DMS153 treated with DMSO at 0.1 percent for 48 hours (cell line): ENCODE results near the gene CCDC182.

ENCODE experiments used
- DNase-seq: peaks from one replicate; lab custom pipeline; 2025; ENCODE audit not compliant: unreplicated experiment; lab: John Stamatoyannopoulos, UW

The CCDC182 gene

DNA sequence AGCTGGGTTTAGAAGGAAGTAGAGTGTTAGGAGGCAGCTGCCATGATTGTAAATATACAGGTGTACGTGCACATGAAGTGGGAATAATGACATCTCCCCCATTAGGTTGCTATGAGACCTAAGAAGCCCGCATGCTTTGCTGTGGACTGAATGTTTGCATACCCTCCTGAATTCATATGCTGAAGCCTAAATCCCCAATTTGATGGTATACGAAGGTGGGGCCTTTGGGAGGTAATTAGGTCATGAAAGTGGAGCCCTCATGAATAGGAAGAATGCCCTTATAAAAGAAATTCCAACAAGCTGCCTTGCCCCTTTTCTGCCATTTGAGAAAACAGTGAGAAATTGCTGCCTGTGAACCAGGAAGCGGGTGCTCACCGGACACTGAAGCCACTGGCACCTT is 44.0 kb downstream of the CCDC182 start:
- DNase-seq: peak; percentile 25

DNA sequence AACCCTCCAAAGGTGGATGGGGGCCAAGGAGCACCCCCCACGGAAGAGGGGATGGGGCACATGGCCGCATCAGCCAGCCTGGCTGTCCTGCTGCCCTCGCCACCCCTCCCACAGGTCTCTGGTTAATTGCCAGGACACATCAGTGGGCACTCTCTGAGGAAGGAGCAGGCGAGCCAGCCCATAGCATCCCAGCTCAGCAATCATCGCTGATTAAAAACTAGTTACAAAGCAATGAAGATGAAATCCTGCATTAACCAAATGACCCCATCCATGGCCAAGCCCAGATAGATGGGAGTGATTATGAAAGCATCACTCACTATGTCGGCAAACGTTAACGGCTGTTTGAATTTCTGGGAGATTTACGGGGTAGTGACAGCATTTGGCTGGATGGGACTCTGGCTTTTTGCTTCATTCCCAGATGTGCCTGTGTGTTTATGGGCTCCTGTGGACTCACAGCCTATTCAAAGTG is 45.3 kb downstream of the CCDC182 start:
- DNase-seq: no peak

DNA sequence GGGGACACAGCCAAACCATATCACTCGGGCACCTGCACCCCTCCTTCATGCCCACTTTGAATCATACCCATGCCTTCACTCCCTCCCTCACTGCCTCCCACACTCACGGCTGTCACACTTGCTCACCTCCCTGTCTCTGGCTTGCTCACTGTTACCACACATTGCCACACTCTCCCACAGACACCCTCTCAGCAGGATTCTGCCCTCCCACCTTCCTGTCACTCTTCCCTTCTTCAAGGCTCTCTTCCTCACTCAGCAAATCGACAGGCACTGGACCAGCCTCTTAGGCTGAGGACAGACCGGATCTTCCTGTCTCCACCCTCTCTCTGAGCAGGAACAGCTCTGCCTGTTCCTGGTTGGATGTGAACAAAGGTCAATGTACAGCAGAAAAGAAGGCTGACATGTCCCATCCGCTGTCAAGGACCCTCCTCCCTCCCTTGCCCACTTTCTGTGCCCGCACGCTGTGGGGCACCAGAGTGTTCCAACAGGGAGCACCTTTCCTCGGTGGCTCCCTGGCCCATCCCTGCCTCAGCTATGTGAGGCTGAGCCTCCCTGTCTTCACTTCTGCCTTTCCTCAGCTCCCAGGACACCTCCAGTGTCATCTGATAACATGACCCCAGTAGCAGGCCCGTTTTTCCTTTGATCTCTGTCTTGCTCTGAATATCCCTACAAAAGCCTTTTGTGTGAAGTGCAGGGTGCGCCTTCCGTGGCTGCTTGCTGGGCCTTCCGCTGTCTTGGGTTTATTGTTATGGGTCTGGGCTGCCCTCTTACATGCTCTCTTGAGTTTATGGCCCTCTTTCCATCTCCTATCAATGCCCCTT is 47.0 kb downstream of the CCDC182 start:
- DNase-seq: peak; percentile 6

DNA sequence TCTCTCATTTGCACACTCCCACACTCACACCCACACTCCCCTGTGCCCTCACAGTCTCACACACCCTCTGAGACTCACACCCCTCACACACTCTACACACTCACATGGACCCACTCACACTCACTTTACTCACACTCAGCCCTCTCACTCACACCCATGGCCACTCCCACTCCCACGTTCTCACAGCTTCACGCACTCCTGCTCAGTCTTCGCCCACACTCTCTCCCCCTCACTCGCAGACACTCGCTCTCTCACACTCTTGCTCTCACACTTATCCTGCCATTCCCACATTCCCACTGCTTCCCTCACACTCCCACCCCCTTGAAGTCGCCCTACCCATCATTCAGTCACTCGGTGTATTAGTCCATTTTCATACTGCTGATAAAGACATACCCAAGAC is 47.9 kb downstream of the CCDC182 start:
- no peak for DNase-seq

DNA sequence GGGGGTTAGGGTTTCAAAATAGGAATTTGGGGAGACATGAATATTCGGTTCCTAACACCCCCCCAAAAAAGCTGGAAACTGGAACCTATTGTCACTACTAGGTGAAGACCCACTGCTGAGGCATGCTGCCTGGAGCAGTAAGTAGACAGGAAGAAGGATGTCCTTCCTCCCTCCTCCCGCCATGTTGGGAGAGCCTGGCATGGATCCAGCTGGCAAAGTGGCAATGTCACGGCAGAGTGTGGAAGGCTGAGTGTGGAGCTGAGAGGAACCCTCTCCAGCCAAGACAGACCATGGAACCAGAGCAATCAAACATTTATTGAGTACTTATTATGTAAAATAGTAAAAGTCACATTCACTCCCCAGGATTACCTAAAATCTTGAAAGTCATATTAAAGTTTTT is 49.0 kb downstream of the CCDC182 start:
- DNase-seq: no peak
